NAMALWA (cell line): ENCODE results near the gene GOLGA5.

Experiments
- DNase-seq: peaks from one replicate; pipeline ENCODE4 v3.0.0-alpha.2; 2015; ENCODE audit warnings: low spot score

Gene GOLGA5

GRCh38 chr14:92883066-92883465 is 89.0 kb downstream of the GOLGA5 start:
- DNase-seq: no peak

GRCh38 chr14:92884410-92884809 is 90.3 kb downstream of the GOLGA5 start:
- no peak for DNase-seq

DNA sequence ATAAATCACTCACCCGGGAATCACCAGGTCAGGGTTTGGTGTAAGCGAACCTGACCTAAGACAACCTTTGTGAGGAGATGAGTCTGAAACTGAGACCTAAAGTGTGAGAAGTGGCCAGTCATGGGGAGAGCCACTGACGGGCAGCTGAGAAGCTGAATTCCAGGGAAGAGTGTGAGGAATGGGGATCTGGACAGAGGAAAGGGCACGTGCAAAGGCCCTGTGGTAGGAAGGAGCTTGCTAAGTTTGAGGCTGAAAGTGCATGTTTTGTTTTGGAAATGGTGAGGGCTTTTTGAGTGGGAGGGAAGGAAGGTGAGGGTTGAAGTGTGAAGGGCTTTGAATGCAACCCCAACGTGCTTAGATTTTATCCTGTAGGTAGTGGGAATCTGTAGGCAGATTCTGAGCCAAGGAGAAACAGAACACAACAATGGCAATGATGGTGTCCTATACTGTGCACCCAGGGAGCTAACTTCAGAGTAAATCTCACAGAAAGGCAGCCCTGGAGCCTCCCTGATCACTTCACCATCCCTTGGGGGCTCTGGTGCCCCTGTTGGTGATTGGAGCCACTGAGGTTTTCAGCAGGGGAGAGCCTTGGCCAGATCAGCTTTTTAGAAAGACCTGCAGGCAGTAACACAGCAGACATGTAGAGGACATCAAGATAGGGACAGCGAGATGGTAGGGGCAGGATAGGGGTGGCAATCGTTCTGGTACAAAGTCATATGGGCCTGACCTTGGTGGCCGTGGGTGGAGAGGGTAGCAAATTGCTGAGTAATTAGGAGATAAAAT is 91.4 kb downstream of the GOLGA5 start:
- no peak for DNase-seq

DNA sequence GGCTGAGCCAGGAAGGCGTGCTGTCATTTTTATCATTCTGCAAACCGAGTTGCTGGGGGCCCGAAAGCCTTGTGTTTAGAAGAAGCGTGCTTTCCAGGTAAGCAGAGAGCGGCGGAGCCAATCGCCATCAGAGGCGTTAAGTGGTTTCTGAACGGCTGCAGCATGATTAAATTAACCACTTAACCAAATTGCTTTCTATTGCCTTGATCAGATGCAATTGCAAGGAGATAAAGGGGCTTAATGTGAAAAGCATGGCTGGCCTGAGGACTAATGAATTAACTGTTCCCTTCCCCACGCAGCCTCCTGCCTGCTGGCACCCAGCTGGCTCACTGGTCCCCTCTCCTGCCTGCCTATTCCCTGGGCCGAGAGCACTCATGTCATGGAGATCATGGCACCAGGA is 92.2 kb downstream of the GOLGA5 start:
- no peak for DNase-seq

- DNase-seq: no peak
Observed at GRCh38 chr14:92887157-92887556, 93.1 kb downstream of the GOLGA5 start.

DNA sequence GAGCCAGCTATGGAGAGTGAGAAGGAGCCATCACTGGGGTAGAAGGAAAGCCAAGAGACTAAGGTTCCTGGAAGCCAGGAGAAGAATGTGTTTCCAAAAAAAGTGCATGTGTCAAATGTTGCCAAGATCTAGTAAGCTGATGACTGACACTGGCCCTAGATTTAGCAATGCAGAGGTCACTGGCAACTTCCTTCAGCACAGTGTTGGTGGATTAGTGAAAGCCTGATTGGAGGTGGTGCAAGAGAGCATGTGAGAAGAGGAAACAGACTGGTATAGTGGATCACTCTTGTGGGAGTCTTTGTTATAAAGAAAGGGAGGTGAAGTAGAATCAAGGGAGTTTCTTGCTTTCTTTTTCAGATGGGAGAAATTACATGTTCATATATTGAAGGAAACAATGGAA is 94.8 kb downstream of the GOLGA5 start:
- no peak for DNase-seq
